Hematopoietic multipotent progenitor cell treated with erythropoietin and hydrocortisone succinate and interleukin-3 and kit ligand, for 17 days (in vitro differentiated cells): ENCODE data around the gene ABCG5.

ENCODE experiments used
- DNase-seq: peaks from one replicate; pipeline ENCODE4 v3.0.0-alpha.2; 2015; ENCODE audit warnings: low spot score

ABCG5 gene

DNA sequence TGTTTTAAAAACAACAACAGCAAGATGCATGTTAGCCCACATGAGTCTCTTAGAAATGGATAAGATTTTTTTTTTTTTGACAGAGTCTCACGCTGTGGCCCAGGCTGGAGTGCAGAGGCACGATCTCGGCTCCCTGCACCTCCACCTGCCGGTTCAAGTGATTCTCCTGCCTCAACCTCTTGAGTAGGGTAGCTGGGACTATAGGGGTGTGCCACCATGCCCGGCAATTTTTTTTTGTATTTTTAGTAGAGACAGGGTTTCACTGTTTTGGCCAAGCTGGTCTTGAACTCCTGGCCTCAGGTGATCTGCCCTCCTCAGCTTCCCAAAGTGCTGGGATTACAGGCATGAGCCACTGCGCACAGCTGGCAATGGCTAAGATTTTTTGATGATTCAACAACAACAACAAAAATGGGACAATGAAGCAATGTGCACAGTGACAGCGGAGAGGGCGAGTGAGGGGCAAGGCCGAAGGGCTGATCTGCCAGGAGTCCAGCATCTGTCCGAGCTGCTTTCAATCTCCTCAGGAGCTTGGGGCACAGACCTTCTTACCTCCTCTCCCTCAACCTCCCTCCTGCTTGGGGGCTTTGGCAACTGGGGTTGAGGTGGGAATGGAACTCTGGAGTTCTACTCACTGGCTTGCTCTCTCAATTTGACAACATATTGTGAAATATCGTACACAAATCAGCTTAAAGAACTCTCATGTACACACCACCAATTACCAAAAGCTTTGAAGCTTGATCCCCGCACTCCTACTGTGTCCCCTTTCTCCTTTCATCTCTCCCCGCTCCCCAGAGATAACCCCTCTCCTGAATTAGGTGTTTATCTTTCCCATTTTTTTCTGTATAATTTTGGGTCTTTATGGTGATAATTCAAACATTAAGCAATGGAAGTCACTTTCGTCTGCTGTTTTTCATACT is 3.6 kb upstream of the ABCG5 start:
- DNase-seq, result no peak

DNA sequence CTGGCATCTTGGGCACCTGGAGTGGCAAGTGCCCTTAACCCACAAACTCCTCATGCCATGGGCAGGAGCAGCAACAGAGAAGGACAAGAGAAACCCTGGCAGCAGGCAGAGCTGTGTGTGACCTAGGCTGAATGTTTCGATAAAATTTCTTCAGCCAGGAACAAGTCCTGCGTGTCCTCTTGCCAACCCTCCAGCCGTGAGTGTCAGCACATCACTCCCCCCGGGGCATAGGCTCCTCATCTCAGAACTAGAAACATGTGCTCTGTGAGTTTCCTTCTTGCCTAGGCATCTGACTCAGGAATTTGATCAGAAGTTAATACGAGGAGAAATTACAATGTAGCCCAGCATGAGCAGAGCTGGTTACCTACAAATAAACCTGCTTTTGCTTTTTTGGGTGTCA is 2.3 kb upstream of the ABCG5 start:
- DNase-seq, result no peak

DNA sequence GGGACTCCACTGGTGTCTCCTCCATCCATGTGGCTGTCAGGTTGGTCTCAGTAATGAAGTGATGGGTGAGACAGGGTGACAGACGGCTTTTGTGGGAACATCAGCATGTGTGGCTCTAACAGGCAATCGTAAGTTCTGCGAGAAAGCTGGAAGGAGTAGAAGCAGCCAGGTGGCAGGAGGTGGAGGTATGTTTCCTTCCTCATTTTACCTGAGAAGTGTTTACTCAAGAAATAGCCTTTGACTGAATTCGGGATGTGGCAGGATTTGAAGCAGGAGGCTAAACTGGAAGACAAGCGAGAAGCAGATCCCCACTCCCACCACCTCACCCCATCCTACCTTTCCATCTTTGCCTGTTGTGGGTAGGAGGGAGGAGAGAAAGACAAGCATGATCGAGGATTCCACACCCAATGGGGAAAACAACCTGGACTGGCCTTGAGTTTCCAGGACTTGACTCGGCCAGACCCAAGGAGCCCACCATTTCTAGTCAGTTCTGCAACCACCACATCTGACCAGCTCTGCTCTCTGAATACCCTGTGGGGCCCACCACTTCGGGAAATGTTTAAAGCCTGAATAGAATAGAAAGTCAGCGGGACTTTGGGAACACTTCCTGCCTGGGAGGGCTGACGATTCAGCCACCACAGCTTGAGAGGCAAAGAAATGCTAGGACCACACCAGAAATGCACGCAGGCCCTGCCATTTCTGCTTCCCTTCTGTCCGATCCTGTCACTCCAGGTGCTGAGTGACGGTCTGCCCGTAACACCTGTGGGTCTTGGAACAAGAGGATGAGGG is 1.3 kb upstream of the ABCG5 start:
- no peak for DNase-seq

DNA sequence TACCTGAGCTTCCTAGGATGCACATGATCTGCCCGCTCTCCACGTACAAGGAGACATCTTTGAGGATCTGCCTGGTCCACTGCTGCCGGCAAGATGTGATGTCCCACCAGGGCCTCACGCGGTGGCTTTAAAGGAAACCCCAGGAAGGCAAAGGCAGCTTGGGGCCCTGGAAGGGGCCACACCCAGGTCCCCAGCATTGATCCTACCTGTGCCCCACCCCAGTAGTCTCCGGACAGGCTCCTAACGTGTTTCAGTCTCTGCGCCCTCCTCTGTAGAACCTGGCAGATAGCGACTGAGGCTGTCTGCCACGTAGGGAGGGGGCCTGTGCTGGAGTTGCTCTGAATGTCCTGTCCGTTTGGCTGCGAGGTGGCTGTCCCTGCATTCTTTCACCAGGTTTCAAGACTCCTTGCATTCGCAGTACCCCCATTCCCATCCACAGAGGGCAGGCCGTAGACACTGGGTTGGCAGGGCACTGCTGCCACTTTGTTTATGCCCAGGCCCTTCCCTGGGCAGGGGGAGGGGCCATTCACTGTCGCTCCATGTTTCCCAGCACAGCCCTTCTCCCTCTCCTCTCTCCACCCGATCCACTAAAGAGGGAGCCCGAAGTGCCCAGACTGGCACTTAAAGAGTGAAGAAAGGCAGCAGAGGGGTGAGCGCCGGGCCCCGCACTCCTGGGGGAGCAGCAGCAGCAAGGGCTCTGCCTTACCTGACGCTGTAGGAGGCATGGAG is 644 bp downstream of the ABCG5 start:
- DNase-seq, result no peak

DNA sequence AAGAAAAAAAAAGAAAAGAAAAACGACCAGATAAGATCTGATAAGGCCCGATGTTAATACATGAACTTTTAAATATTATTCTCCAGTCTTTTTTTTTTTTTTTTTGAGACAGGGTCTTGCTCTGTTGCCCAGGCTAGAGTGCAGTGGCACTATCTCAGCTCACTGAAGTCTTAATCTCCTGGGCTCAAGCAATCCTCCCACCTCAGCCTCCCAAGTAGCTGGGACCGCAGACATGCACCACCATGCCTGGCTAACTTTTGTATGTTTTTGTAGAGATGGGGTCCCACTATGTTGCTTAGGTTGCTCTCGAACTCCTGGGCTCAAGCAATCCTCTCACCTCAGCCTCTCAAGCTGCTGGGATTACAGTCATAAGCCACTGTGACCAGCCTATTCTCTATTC is 1.6 kb downstream of the ABCG5 start:
- DNase-seq, result no peak

DNA sequence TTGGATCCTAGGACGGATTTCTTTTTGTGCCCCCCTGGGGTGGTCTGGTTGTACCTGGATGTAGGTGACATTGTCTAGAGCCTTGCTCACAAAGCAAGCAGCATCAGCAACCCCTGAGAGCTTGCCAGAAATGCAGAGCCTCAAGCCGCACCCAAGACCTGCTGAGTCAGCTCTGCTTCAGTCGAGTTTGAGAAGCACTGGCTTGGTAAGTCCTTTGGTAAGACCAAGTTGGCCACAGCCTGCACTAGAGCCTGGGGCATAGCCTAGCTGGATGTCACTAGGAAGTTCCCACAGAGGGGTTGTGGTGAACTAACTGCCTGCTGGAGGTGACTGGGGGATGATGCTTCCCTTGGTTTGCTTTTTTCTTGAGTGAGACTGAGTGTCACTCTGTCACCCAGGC is 6.2 kb downstream of the ABCG5 start:
- DNase-seq, result no peak

DNA sequence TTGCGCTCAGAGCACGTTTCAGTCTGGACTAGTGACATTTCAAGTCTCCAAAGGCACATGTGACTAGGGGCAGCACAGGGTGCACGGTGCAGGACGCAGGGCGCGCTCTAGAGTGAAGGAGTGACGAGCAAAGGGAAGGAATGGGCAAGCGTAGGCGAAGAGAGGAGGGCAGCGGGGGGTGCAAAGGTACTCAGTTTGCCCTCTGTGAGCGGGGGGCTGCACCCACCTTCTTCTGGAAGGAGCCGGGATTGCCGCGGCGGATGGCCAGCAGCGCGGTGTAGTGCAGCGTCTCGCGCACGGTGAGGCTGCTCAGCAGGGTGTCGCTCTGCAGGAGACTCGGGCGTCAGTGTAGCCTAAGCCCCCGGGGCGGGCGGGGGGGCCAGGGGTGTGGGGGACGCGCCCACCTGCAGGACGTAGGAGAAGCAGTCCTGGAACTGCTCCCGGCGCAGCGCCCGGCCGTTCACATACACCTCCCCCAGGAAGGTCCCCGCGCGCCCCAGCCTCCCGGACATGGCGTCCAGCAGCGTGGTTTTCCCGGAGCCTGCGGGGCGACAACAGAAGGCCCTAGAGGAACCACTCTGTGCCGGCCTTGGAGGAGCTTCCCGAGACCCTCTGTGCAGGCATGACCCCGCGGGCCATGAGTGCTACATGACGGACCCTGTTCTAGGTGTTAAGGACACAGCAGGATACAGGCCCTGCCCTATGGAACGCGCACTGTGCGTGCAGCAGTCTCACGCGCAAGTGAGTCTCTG is 6.9 kb downstream of the ABCG5 start:
- no peak for DNase-seq

DNA sequence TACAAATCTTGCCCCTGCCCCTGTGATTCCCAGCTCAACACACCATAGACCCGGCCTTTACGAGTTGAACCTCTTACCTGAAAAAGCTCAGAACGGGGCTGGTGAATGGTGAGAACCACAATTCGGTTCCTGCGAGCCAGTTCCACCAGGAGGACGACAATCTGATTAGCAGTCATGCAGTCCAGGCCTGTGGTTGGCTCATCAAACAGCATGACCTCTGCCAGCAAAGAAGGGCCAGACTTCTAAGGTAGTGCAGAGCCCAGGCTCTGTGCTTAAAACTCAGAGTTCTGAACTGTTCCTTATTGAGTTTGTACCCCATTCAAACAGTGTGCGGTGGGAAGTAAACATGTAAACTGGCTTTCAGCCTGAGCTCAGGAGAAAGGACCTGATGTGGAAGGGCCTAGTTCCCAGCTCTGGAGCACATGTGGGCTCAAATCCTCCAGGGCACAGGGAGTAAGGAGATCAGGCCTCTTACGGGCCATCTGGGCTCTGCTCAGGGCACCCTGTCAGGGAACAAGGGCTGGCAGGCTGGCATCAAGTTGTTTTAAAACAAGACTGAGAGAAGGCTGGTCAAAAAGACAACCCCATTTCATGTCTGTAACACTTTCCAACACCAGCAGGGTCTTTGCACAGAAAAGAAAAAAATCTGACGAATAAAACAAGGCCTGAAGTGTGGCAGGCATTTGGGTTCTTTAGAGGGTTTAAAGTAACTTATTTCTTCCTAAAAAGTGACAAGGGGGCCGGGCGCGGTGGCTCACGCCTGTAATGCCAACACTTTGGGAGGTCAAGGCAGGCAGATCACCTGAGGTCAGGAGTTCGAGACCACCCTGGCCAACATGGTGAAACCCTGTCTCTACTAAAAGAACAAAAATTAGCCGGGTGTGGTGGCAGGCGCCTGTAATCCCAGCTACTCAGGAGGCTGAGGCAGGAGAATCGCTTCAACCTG is 12.1 kb downstream of the ABCG5 start:
- no peak for DNase-seq

DNA sequence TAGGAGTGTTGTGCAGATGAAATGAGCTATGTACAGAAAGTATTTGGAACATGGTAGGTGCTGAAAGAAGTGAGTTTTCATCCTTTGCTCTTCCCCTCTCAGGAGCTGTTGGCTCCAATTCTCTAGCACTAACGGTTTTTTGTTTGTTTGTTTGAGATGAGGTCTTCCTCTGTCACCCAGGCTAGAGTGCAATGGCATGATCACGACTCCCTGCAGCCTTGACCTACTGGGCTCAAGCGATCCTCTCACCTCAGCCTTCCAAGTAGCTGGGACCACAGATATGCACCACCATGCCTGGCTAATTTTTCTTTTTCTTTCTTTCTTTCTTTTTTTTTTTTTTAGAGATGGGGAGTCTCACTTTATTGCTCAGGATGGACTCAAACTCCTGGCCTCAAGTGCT is 12.8 kb downstream of the ABCG5 start:
- DNase-seq, result no peak

DNA sequence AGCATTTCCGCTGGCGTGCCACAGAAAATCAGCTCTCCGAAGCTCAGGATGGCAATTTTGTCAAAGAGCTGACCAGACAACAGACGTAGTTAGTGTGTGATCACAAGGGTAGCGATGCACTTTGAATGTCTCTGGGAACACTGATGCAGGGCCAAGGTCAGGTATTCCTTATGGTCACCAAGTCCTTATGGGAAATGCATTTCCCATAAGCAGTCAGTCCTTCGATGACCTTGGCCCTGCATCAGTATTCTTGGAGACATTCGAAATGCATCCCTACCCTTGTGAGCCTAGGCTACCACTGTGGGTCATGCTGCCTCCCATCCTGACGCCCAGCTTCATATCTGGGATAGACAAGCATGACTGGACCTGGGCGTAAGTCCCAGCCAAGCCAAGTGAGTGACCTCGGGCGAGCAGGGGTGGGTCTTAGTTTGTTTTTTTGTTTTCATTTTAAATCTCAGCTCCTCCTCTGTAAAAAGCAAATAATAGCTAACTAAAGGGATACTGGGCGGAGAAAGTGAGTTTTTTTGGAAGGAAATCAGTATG is 13.6 kb downstream of the ABCG5 start:
- DNase-seq, result no peak

DNA sequence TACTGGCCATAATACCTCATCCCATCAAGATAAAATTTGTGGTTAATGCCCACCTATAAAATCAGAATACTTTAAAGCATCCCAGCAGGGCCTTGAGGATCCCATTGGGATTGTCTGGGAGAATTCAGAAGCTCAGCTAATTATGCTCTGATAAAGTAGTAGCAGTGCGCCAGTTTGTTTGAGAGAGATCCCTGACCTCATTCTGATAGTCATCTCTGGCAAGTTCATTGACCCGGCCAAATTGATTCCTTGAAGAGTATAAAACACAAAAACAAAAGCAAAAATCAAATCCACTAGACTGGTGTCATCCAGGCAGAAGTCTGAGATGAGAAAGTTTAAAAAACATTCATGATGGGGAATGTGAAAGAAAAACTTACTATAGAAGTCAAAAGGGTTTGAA is 14.1 kb downstream of the ABCG5 start:
- no peak for DNase-seq

DNA sequence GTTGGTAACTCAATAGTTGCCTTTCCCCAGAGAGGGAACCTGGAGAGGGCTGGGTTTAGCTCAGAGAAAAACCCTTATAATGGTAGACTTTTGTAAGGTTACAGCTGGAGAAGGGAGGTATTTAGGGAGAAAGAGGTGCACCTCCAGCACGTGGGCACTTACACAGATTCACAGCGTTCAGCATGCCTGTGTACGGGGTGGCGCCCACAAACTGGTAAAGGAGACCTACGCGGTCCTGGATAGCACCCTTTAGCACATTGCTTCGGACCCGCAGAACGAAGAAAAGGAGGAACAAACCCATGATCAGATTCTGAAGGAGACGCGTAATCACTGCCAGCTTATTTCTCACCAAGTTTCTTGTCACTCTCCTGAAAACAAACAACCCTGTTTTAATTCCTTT is 14.9 kb downstream of the ABCG5 start:
- no peak for DNase-seq

DNA sequence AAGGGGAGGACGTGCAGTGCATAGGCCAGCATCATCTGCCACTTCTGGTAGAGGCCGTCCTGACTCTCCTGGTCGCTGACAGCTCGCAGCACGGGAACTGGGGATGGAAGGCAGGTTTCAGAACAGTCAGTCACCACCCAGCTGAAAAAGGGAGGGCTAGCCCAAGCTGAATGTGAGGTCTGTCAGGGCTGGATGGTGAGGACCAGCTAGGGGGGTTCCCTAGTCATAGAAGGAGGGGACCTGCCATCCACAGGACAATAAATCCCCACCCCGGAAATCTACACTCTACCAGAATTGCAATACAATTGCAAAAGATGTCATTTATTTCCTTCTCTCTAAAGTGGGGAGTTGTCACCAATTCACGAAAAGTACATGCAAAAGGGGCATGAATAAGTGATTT is 15.8 kb downstream of the ABCG5 start:
- no peak for DNase-seq

DNA sequence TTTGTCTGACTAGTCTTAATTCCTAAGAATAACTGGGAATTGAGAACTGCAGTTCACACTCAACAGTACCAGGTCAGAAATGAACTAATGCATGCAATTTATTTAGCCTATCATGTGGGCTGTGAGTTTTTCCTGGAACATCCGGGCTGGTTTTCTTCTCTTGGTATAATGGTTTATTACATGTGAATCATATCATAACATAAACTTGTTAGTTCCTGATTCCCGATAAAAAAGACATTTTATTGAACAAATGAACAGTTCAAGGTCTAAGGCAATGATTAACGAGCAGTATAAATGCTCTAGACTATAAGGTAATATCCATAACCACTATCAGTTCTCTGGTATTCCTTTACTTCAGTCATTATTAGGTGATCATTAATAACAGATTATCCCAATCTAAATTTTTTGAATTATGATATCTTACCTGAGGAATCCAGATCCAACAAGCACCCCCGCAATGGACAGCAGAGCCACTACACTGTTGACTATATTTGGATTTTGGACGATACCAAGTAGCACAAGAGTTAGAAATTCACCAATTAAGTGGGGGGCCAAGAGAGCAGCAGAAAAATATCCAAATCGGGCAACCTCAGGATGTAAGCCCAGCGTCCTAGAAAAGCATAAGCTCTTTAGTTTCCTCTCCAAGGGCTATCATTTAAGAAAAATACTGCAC is 19.0 kb downstream of the ABCG5 start:
- no peak for DNase-seq

DNA sequence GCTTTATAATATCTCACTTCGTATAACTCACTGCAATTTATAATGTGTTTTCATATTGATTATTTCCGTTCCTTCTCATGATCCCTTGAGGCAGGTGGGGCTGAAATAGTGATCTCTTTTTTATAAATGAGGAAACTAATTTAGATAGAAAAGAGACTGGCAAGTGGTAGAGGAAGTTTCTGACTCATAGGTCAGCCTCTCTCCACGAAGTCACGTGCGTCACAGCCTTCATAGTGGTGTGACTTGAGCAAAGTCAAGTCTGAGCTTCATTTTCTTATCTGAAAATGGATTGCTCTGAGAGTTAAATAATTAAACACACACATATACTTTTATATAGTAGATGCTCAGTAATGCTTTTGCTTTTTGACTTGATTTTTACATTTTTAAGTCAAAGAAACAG is 19.9 kb downstream of the ABCG5 start:
- DNase-seq, result no peak

DNA sequence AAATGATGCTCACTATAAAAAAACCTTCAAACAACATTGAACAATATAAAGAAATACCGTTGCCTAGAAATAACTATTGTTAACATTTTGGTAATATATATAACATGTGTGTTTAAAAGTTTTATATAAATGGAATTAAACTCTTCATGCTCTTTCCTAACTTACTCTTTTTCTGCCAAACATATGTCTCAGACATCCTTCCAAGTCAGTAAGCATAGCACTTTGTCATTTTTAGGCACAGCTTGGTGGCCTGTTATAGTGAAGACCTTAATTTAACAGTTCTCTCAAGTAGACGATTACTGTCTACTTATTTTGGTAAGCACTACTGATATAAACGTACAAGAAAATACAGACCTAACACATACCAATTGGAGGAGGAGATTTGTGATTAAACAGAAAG is 23.9 kb downstream of the ABCG5 start:
- no peak for DNase-seq

DNA sequence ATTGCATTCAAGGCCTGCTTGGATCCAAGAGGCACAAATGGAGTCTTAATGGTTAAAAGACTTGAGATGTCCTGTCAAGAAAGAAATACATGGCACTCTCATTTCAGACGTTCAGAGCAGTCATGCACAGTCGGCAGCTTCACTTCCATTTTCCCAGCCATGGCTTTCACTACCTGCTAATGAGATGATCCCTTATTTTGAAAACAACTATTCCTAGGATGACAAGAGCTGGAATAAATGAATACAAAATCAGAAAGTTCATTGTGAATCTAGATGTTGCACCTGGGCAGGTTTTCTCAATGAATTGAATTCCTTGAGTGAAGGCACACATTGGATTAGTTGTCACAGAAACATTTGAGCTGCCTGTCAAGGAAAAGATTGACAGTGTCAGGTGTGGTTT is 25.7 kb downstream of the ABCG5 start:
- no peak for DNase-seq

DNA sequence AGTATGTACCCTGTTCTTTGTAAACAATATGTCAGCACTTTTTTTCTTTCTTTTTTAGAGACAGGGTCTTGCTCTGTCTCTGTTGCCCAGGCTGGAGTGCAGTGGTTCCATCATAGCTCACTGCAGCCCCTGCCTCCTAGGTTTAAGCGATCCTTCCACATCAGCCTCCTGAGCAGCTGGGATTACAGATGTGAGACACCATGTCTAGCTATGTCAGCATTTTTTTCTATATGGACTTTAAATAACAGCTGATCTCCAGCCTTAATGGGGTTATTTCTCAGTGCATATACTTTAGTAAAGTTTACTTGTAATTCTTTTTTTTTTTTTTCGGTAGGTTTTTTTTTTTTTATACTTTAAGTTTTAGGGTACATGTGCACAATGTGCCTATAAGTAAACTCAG is 26.6 kb downstream of the ABCG5 start:
- no peak for DNase-seq

DNA sequence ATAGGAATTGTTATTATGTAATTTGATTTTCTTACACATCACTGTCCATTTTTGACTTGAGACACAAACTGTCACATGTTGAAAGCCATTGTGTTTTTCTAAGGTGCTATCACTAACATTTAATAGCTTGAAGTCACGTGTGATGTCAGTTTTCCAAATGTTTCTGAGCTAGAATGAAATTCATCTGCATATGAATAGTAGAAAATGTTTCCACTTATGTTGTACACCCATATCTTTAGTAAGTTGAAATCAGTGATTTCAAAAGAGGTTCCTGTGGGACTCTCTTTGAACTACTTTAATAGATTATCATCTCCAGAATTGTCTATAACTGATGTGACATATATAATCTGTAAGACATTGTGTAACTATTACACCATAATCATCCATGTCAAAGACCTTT is 27.8 kb downstream of the ABCG5 start:
- DNase-seq, result no peak

DNA sequence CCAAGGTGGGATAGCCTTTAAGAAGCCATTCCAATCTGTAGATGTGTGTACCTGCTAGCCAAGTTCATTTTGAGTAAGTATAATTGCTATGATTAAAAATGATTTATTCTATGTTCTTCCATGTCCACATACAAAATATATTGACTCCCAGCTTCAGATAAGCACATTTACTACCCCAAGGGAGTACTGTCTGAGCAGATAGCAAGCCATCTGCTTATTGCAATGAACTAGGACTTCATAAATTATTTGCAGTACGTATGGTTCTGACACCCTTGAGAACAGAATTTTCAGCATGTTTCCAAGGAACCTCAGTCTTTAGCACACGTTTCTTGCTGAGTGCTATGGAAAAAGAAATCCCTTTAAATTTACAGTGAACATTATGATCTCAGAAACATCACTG is 28.2 kb downstream of the ABCG5 start:
- no peak for DNase-seq
